Suprapubic skin (tissue), 4 donors: ENCODE results near the gene DDAH2. TPM values are rescaled to one million over a fixed set of nuclear protein-coding genes. Genes with fewer than 3 reads are reported as not detected.

Experiments used
- DNase-seq, 2 donors: peaks; one replicate each; pipeline ENCODE4 v3.0.0-alpha.2; 2019; ENCODE audit warnings: low spot score in 2 of 2
- H3K27ac ChIP-seq: fragments of 200-600 bp; sonication (generic); one replicate; pipeline ENCODE4 v1.5.1; 2019
- H3K27me3 ChIP-seq: fragments of 200-600 bp; sonication (generic); one replicate; pipeline ENCODE4 v1.5.1; 2019
- H3K36me3 ChIP-seq: fragments of 200-600 bp; sonication (generic); one replicate; pipeline ENCODE4 v1.5.1; 2019
- H3K4me1 ChIP-seq: fragments of 200-600 bp; sonication (generic); one replicate; pipeline ENCODE4 v1.5.1; 2019
- H3K4me3 ChIP-seq: fragments of 200-600 bp; sonication (generic); one replicate; pipeline ENCODE4 v1.5.1; 2019; ENCODE audit warnings: mild to moderate bottlenecking
- H3K9me3 ChIP-seq: fragments of 200-600 bp; sonication (generic); one replicate; pipeline ENCODE4 v1.5.1; 2019
- CTCF ChIP-seq, 2 donors: fragments of 200-600 bp in 1 of 2; fragments of 450-650 bp in 1 of 2; sonication (generic) in 1 of 2; IDR thresholded peaks; one replicate each; pipeline ENCODE4 v1.5.1; 2016 to 2019; ENCODE audit warnings: antibody characterized with exemption in 2 of 2, mild to moderate bottlenecking in 1 of 2, moderate library complexity in 1 of 2
- EP300 ChIP-seq: sonication (generic); formaldehyde crosslinking; IDR thresholded peaks from one replicate; pipeline ENCODE4 v1.6.1; 2017; ENCODE audit warnings: antibody characterized with exemption
- POLR2A ChIP-seq, 2 donors: fragments of 450-650 bp; IDR thresholded peaks; one replicate each; pipeline ENCODE4 v1.6.1; 2017; ENCODE audit warnings: antibody characterized with exemption in 2 of 2, mild to moderate bottlenecking in 2 of 2, moderate library complexity in 2 of 2
- POLR2AphosphoS5 ChIP-seq, 3 donors: sonication (generic); formaldehyde crosslinking; IDR thresholded peaks; one replicate each; pipeline ENCODE4 v1.6.1; 2017; ENCODE audit warnings: antibody characterized with exemption in 3 of 3
- WGBS: methylation state at CpG from one replicate; pipeline ENCODE4 v1.1.5; 2018; 5-methylcytosine and 5-hydroxymethylcytosine counted together
- total RNA-seq, 4 donors: library from RNA; depleted of rRNA; stranded (reverse); fragments of >200 nt; gene quantifications; one replicate each; pipeline ENCODE4 v1.1.0, GENCODE V29; 2016

The DDAH2 gene
- total RNA-seq, 4 donors from 2014 or later = 66.8 to 84.2 (median 68.3) TPM

GRCh38 chr6:31763619-31763940 lies 34.5 kb upstream of the DDAH2 start:
- TF ChIP-seq POLR2A (IDR thresholded peaks at IDR 0.05) (no peak), POLR2AphosphoS5 (IDR thresholded peaks at IDR 0.05) (no peak), CTCF (IDR thresholded peaks at IDR 0.05) (no peak), EP300 (no peak)
- DNase-seq = no peak
- Histone ChIP-seq H3K27me3 (no peaks in the 10 kb centered on the region), H3K27ac (no peak overlapping the region), H3K4me1 (peaks cover 23% of the 10 kb centered on the region), H3K9me3 (no peaks in the 10 kb centered on the region), H3K36me3 (peaks cover 22% of the 10 kb centered on the region), H3K4me3 (no peak overlapping the region)
- WGBS = 38% methylated on average over 1 of the region's 1 CpG

DNA sequence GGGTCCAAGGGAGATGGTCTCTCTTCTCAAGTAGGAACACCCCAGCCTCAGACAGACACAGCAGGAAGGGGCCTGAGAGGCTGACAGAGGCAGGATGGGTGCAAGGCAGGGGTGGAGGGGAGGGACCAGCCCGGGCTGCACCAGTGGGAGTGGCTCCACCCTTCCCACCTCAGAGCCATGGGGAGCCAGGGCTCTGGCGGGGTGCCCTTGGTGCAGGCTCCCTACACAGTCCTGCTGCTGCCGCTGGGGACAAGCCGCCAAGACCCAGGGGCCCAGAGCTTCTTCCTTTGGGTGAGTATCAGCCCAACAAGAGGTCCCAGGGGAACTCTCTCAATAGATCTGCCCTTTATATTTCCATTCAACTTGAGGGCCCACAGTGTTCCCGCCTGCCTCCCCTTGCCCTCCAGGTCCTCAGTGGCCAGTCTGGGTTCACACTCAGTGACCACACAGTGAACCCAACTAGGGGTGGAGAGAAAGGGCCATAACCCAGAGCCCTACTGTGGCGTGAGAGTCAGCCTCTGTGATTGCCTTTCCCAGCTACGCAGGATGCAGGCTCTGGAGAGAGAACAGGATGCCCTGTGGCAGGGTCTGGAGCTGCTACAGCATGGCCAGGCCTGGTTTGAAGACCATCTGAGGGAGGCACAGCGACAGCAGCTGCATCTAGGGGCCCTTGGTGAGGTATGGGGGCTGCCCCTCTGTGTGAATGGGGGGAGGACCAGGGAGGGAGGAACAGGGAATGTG lies 33.9 kb upstream of the DDAH2 start:
- H3K36me3 ChIP-seq = peaks cover 22% of the 10 kb centered on the region
- WGBS = 37% methylated on average over 2 of the region's 8 CpGs
- no peak for DNase-seq
- no peaks in the 10 kb centered on the region for H3K27me3 ChIP-seq
- no peak overlapping the region for H3K4me3 ChIP-seq
- H3K9me3 ChIP-seq = no peaks in the 10 kb centered on the region
- peaks cover 23% of the 10 kb centered on the region for H3K4me1 ChIP-seq
- no peak for TF ChIP-seq POLR2A (IDR thresholded peaks at IDR 0.05)
- TF ChIP-seq EP300 = no peak
- TF ChIP-seq POLR2AphosphoS5 (IDR thresholded peaks at IDR 0.05) = no peak
- no peak for TF ChIP-seq CTCF (IDR thresholded peaks at IDR 0.05)
- no peak overlapping the region for H3K27ac ChIP-seq

GRCh38 chr6:31762356-31762755 lies 33.3 kb upstream of the DDAH2 start, which contains the start of gene SAPCD1:
Gene SAPCD1 (plus strand): TSS chr6:31762656. CDS start chr6:31763055, 399 bp downstream.
- Histone ChIP-seq H3K4me3 (no peak within 1 kb of the TSS), H3K36me3 (peaks cover 22% of the 10 kb centered on the region), H3K4me1 (peaks cover 21% of the 10 kb centered on the region), H3K27me3 (no peaks in the 10 kb centered on the region), H3K27ac (no peak within 1 kb of the TSS), H3K9me3 (no peaks in the 10 kb centered on the region)
- WGBS = 74% methylated on average over 4 of the region's 4 CpGs
- TF ChIP-seq POLR2A (IDR thresholded peaks at IDR 0.05) = no peak
- TF ChIP-seq CTCF (IDR thresholded peaks at IDR 0.05) = no peak
- no peak for TF ChIP-seq EP300
- no peak for TF ChIP-seq POLR2AphosphoS5 (IDR thresholded peaks at IDR 0.05)
- DNase-seq = no peak

DNA sequence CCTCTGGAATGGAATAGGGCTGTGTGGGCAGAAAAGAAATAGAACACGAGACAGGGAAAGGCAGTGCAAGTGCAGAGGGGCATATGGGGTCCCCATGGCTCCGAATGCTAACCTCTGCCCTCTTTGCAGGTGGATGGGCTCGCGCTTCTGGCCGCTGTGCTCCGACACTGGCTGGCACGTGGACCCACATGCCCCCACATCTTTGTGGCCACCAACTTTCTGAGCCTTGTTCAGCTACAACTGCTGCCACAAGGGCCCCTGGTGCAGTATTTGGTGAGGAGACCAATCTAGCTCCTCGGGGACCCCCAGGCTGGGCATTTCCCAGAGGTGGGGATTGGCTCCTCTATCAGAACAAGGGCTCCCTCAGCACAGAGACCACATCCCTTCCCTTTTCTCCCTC lies 32.2 kb upstream of the DDAH2 start:
- H3K36me3 ChIP-seq = peaks cover 22% of the 10 kb centered on the region
- TF ChIP-seq POLR2A (IDR thresholded peaks at IDR 0.05) = no peak
- TF ChIP-seq EP300 = no peak
- no peak for TF ChIP-seq CTCF (IDR thresholded peaks at IDR 0.05)
- TF ChIP-seq POLR2AphosphoS5 (IDR thresholded peaks at IDR 0.05) = no peak
- no peak for DNase-seq
- 96% methylated on average over 8 of the region's 8 CpGs for WGBS
- H3K4me1 ChIP-seq = peaks cover 16% of the 10 kb centered on the region
- no peak overlapping the region for H3K4me3 ChIP-seq
- no peaks in the 10 kb centered on the region for H3K27me3 ChIP-seq
- no peaks in the 10 kb centered on the region for H3K9me3 ChIP-seq
- no peak overlapping the region for H3K27ac ChIP-seq

DNA sequence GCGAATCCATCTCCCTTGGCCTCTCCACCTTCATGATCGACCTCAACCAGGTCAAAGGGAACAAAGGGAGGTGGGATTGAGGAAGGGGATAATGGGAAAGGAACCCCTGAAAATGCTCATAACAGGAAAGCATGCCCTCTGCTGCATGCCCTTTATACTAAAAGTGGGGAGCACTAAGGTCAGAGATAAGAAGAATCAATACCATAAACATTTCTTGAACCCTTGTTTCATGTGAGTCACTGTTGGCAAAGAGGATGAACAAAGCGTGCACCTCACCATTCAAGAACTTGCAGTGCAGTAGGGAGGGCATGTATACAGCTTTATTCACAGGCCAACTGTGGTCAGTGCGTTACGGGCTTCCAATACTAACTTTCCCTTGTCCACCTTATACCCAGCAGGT lies 31.7 kb upstream of the DDAH2 start:
- 91% methylated on average over 5 of the region's 5 CpGs for WGBS
- Histone ChIP-seq H3K36me3 (peaks cover 22% of the 10 kb centered on the region), H3K4me3 (no peak overlapping the region), H3K27ac (no peak overlapping the region), H3K4me1 (peaks cover 14% of the 10 kb centered on the region), H3K27me3 (no peaks in the 10 kb centered on the region), H3K9me3 (no peaks in the 10 kb centered on the region)
- no peak for TF ChIP-seq EP300
- TF ChIP-seq POLR2AphosphoS5 (IDR thresholded peaks at IDR 0.05) = no peak
- TF ChIP-seq CTCF (IDR thresholded peaks at IDR 0.05) = no peak
- no peak for TF ChIP-seq POLR2A (IDR thresholded peaks at IDR 0.05)
- no peak for DNase-seq
